Measurements from ENCODE around the gene ANGPTL4.

The ANGPTL4 gene

DNA sequence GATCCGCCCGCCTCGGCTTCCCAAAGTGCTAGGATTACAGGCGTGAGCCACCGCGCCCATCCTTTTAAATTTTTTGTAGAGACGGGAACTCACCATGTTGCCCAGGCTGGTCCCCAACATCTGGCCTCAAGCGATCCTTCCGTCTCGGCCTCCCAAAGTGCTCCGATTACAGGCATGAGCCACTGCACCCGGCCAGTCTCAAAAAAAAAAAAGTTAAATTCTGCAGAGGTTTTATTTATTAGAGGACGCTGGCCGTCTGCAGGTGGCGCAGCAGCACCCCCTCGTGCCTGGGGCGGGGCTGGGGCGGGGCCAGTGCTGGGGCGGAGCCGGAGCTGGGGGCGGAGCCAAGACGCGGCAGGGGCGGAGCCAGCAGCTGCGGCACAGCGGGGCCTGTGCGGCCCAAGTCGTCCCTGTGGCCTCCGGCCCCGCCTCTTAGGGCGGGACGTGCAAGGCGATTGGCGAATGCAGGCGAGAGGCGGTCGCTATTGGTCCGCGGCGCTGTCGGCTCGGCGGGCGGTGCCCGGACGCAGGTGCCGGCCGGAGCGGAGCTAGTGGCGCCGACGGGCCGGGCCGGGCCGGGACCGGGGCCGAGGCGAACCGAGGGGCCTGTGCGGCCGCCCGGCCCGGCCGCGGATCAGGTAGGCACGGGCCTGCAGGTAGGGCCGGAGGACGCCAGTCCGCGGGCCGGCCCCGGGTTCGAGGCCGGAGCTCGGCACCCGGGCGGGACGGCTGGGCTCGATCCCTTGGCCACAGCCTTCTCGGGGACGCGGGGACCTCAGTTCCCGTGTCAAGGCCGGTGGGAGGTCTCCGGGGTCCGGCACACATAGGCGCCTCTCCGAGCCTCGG lies 49.1 kb downstream of the ANGPTL4 start, which contains the start of gene MARCHF2:
TSS of gene MARCHF2 (plus strand) at position 523 of the 846 bp plus-strand sequence. CDS start 8,536 bp downstream, outside the sequence.
- DNase-seq (ENCODE audit: low spot score): peak; percentile 100

DNA sequence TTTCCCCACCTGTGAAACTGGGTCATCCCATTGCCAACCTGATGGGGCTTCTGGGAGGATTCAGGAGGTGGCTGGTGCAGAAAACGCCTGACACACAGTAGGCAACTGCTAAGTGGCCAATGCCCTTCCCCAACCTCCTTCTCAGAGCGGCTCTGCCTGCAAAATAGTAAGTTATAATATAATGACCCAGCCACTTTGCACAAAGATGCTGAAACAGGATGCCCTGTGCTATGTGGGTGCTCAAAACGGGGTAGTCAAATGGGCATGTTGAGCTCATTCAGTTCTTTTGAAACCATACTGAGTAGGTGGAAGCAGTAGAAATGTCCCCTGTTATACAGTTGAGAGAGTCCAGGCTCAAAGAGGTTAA lies 49.7 kb downstream of the ANGPTL4 start:
- TF ChIP-seq CTCF (IDR thresholded peaks at IDR 0.05; ENCODE audit: extremely low read depth, insufficient read depth, missing control alignments): no peak
- in situ Hi-C loops (cut with MboI; ENCODE audit: low pct_unique_long_range_greater_than_20kb, low sequenced_read_pairs, unreplicated experiment): no loop called here
- DNase-seq (ENCODE audit: low spot score): no peak

More for the DNA sequence above, 49.1 kb downstream of the ANGPTL4 start, which contains the start of gene MARCHF2:
- peak; percentile 70 for TF ChIP-seq CTCF (IDR thresholded peaks at IDR 0.05; ENCODE audit: extremely low read depth, insufficient read depth, missing control alignments)
- in situ Hi-C loops (cut with MboI; ENCODE audit: low pct_unique_long_range_greater_than_20kb, low sequenced_read_pairs, unreplicated experiment): no loop called here

DNA sequence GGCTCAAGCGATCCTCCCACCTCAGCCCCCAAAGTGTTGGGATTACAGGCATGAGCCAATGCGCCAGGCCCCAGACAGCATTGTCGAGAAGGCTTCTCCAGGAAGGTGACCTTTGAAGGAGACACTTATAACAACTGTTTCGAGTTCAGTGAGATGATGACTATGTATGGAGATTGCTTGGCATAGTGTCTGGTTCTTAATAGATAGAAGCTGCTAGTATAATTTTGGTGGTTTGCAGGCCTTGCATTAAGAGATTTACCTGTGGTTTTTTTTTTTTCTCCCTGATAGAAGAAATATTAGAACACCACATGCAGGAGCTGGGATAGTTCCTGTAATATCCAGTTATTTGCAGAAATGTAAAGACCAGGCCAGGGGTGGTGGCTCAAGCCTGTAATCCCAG lies 52.8 kb downstream of the ANGPTL4 start:
- in situ Hi-C loops (cut with MboI; ENCODE audit: low pct_unique_long_range_greater_than_20kb, low sequenced_read_pairs, unreplicated experiment): no loop called here
- no peak for DNase-seq (ENCODE audit: low spot score)
- TF ChIP-seq CTCF (IDR thresholded peaks at IDR 0.05; ENCODE audit: extremely low read depth, insufficient read depth, missing control alignments): no peak

DNA sequence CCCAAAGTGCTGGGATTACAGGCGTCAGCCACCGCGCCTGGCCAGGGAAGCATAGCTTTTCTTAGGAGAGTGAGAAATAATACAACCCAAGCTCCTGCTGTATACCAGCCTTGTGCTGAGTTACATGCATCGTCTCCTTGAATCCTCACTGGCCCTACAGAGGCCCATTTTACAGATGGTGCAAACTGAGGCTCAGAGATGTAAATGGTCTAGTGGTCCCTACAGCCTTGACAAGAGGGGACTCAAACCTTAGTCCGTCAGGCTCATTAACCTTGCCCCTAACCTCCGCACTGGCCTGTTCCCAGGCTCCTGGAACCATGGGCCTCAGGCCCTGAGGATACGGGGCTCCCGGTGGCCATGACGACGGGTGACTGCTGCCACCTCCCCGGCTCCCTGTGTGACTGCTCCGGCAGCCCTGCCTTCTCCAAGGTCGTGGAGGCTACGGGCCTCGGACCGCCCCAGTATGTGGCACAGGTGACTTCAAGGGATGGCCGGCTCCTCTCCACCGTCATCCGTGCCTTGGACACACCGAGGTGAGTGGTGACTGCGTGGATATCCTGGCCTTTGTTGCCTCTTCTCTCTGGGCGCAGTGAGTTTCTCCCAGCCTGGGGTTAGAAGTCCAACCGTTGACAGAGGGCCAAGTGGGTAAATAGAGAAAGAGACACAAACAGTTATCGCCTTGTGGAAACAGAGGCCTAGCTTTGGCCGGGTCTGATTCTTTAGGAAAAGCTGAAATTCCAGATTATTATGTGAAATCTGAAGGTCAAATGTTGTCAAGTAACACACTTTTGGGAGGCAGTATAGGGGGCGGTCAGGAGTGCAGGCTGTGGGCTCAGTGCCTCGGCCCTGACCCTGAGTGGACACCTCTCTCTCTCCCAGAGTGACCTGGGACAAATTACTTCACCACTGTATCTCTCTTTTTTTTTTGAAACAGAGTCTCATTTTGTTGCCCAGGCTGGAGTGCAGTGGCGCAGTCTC lies 57.8 kb downstream of the ANGPTL4 start:
- in situ Hi-C loops (cut with MboI; ENCODE audit: low pct_unique_long_range_greater_than_20kb, low sequenced_read_pairs, unreplicated experiment): no loop called here
- DNase-seq (ENCODE audit: low spot score): no peak
- TF ChIP-seq CTCF (IDR thresholded peaks at IDR 0.05; ENCODE audit: extremely low read depth, insufficient read depth, missing control alignments): no peak

GRCh38 chr19:8423817-8424223 lies 59.9 kb downstream of the ANGPTL4 start:
- DNase-seq (ENCODE audit: low spot score): no peak
- TF ChIP-seq CTCF (IDR thresholded peaks at IDR 0.05; ENCODE audit: extremely low read depth, insufficient read depth, missing control alignments): no peak
- in situ Hi-C loops (cut with MboI; ENCODE audit: low pct_unique_long_range_greater_than_20kb, low sequenced_read_pairs, unreplicated experiment): no loop called here

All from GM13977 (cell line).